OCI-LY3 (cell line): ENCODE results near the gene CIAO2B.

Experiments used
- H2AFZ ChIP-seq: fragments of 200-600, 300-600 bp; shearing (Covaris generic); 2 replicates; pipeline ENCODE4 v1.6.0; 2014; ENCODE audit warnings: antibody characterized with exemption, low read depth, low read length
- H3K27ac ChIP-seq: fragments of 200-600, 300-600 bp; sonication (generic); 2 replicates; pipeline ENCODE4 v1.5.1; 2014; ENCODE audit warnings: mild to moderate bottlenecking, low read length, moderate library complexity, mixed read lengths
- H3K27me3 ChIP-seq: fragments of 200-600, 300-600 bp; sonication (generic); 2 replicates; pipeline ENCODE4 v1.6.1; 2014; ENCODE audit warnings: low read depth, low read length, mixed read lengths
- H3K36me3 ChIP-seq: fragments of 200-600, 300-600 bp; sonication (generic); replicated peaks from 2 replicates; pipeline ENCODE3; 2014; ENCODE audit warnings: low read depth, low read length, mixed read lengths
- H3K4me1 ChIP-seq: fragments of 300-600, 200-600 bp; sonication (generic); 2 replicates; pipeline ENCODE4 v1.6.1; 2014; ENCODE audit warnings: low read length, mixed read lengths
- H3K4me2 ChIP-seq: fragments of 200-600, 300-600 bp; sonication (generic); 2 replicates; pipeline ENCODE4 v1.6.1; 2014; ENCODE audit warnings: low read length, mixed read lengths
- H3K4me3 ChIP-seq: fragments of 300-600, 200-600 bp; sonication (generic); 2 replicates; pipeline ENCODE4 v1.5.1; 2014; ENCODE audit warnings: antibody characterized with exemption, mild to moderate bottlenecking, low read length, moderate library complexity
- H3K79me2 ChIP-seq: fragments of 300-600, 200-600 bp; shearing (Covaris generic); 2 replicates; pipeline ENCODE4 v1.6.1; 2014; ENCODE audit warnings: mild to moderate bottlenecking, low read length, mixed read lengths
- H3K9ac ChIP-seq: fragments of 300-600, 200-600 bp; shearing (Covaris generic); 2 replicates; pipeline ENCODE4 v1.6.0; 2014; ENCODE audit warnings: mild to moderate bottlenecking, low read length, moderate library complexity
- H3K9me3 ChIP-seq: fragments of 200-600, 300-600 bp; shearing (Covaris generic); 2 replicates; pipeline ENCODE4 v1.6.1; 2014; ENCODE audit warnings: low read length, mixed read lengths; ENCODE audit not compliant: insufficient read depth
- H4K20me1 ChIP-seq: fragments of 200-600, 300-600 bp; sonication (generic); 2 replicates; pipeline ENCODE4 v1.6.1; 2016; ENCODE audit warnings: low read length, mixed read lengths; ENCODE audit not compliant: insufficient read depth
- EZH2phosphoT487 ChIP-seq: fragments of 200-600 bp; shearing (Covaris generic); IDR thresholded peaks from 2 replicates; pipeline ENCODE4 v1.6.1; 2018; ENCODE audit warnings: antibody characterized with exemption, mixed run types, low read depth
- TF ChIP-seq, protein P1 (sequence below): fragments of 200-600, 300-600 bp; sonication (generic); IDR thresholded peaks from 2 replicates; pipeline ENCODE4 v1.5.1; 2014; ENCODE audit warnings: antibody characterized with exemption, low read length, low read depth

CIAO2B gene

GRCh38 chr16:66905633-66906539 lies 28.3 kb downstream of the CIAO2B start:
- Histone ChIP-seq H3K4me2 (no peak overlapping the region), H4K20me1 (no peaks in the 10 kb centered on the region), H3K79me2 (no peaks in the 10 kb centered on the region), H3K4me1 (no peaks in the 10 kb centered on the region), H3K36me3 (no peaks in the 10 kb centered on the region), H3K9ac (no peak overlapping the region), H3K27me3 (no peaks in the 10 kb centered on the region; the same call in 1 of the 2 replicates), H3K27ac (no peak overlapping the region), H3K4me3 (no peak overlapping the region), H3K9me3 (no peaks in the 10 kb centered on the region), H2AFZ (no peak overlapping the region)
- TF ChIP-seq, protein P1, sequence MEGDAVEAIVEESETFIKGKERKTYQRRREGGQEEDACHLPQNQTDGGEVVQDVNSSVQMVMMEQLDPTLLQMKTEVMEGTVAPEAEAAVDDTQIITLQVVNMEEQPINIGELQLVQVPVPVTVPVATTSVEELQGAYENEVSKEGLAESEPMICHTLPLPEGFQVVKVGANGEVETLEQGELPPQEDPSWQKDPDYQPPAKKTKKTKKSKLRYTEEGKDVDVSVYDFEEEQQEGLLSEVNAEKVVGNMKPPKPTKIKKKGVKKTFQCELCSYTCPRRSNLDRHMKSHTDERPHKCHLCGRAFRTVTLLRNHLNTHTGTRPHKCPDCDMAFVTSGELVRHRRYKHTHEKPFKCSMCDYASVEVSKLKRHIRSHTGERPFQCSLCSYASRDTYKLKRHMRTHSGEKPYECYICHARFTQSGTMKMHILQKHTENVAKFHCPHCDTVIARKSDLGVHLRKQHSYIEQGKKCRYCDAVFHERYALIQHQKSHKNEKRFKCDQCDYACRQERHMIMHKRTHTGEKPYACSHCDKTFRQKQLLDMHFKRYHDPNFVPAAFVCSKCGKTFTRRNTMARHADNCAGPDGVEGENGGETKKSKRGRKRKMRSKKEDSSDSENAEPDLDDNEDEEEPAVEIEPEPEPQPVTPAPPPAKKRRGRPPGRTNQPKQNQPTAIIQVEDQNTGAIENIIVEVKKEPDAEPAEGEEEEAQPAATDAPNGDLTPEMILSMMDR = no peak
- TF ChIP-seq EZH2phosphoT487 = no peak

GRCh38 chr16:66904846-66905632 lies 29.2 kb downstream of the CIAO2B start:
- H2AFZ ChIP-seq = no peak overlapping the region
- no peaks in the 10 kb centered on the region for H3K36me3 ChIP-seq
- H3K27me3 ChIP-seq = no peaks in the 10 kb centered on the region; the same call in 1 of the 2 replicates
- no peak overlapping the region for H3K27ac ChIP-seq
- H3K4me2 ChIP-seq = no peak overlapping the region
- TF ChIP-seq, protein P1 = no peak
- no peak for TF ChIP-seq EZH2phosphoT487
- no peak overlapping the region for H3K9ac ChIP-seq
- H3K9me3 ChIP-seq = no peaks in the 10 kb centered on the region
- H3K4me3 ChIP-seq = no peak overlapping the region
- no peaks in the 10 kb centered on the region for H3K79me2 ChIP-seq
- H4K20me1 ChIP-seq = no peaks in the 10 kb centered on the region
- H3K4me1 ChIP-seq = no peaks in the 10 kb centered on the region

DNA sequence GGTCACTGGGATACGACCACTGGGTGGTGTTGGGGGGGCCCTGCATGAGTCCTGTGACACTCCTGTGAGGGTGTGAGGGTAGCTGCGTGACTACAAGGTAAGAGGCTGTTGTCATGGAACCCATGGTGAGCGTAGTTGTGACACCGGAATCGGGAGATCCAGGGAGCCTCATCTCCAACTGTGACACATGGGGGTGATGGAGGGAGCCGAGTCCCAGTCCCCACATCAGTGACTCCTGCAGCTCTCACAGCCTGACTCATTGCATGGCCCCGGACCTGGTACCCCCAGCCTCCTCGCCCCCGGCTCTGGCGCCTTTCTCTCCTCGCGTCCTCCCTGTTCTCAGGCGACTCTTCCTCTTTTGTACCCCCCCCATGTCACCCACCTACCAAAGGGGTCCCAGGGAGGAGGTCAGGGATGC lies 29.8 kb downstream of the CIAO2B start:
- H4K20me1 ChIP-seq = no peaks in the 10 kb centered on the region
- H3K27ac ChIP-seq = no peak overlapping the region
- H2AFZ ChIP-seq = no peak overlapping the region
- H3K79me2 ChIP-seq = no peaks in the 10 kb centered on the region
- H3K9ac ChIP-seq = no peak overlapping the region
- H3K4me1 ChIP-seq = no peaks in the 10 kb centered on the region
- TF ChIP-seq EZH2phosphoT487 = no peak
- TF ChIP-seq, protein P1 = no peak
- no peaks in the 10 kb centered on the region; the same call in 1 of the 2 replicates for H3K27me3 ChIP-seq
- H3K36me3 ChIP-seq = no peaks in the 10 kb centered on the region
- no peaks in the 10 kb centered on the region for H3K9me3 ChIP-seq
- no peak overlapping the region for H3K4me2 ChIP-seq
- H3K4me3 ChIP-seq = no peak overlapping the region
